Trophoblast cell (in vitro differentiated cells and primary cell): ENCODE measurements around the gene TRIM3.

Experiments used
- DNase-seq, 2 donors: peaks; one replicate each; pipeline ENCODE4 v3.0.0-alpha.2; 2016
- H2AFZ ChIP-seq: 2 replicates; pipeline ENCODE4 v1.6.1; 2013; ENCODE audit warnings: low read length, moderate library complexity, mild to moderate bottlenecking; ENCODE audit not compliant: insufficient read depth, poor library complexity
- H2AK5ac ChIP-seq: 2 replicates; pipeline ENCODE4 v1.6.1; 2013; ENCODE audit warnings: mild to moderate bottlenecking, low read length
- H2BK120ac ChIP-seq: 2 replicates; pipeline ENCODE4 v1.6.1; 2013; ENCODE audit warnings: low read length, mild to moderate bottlenecking, moderate library complexity; ENCODE audit not compliant: insufficient read depth, poor library complexity
- H2BK12ac ChIP-seq: 2 replicates; pipeline ENCODE4 v1.6.1; 2013; ENCODE audit warnings: mild to moderate bottlenecking, low read length, moderate library complexity
- H2BK5ac ChIP-seq: 2 replicates; pipeline ENCODE4 v1.6.1; 2013; ENCODE audit warnings: low read length, low read depth, moderate library complexity, mild to moderate bottlenecking; ENCODE audit not compliant: poor library complexity
- H3K14ac ChIP-seq: 2 replicates; pipeline ENCODE4 v1.6.1; 2013; ENCODE audit warnings: mild to moderate bottlenecking, low read length
- H3K18ac ChIP-seq: 2 replicates; pipeline ENCODE4 v1.6.1; 2013; ENCODE audit warnings: mild to moderate bottlenecking, low read length
- H3K23ac ChIP-seq: 2 replicates; pipeline ENCODE4 v1.6.1; 2013; ENCODE audit warnings: low read length
- H3K27ac ChIP-seq: 2 replicates; pipeline ENCODE4 v1.5.1; 2013; ENCODE audit warnings: low read depth, mild to moderate bottlenecking, inconsistent platforms, low read length, moderate library complexity
- H3K27me3 ChIP-seq: 2 replicates; pipeline ENCODE4 v1.6.1; 2013; ENCODE audit warnings: inconsistent platforms, mild to moderate bottlenecking, low read length, moderate library complexity; ENCODE audit not compliant: insufficient read depth
- H3K36me3 ChIP-seq, 2 experiments: 1 replicate in 1 of 2; 2 replicates in 1 of 2; pipeline ENCODE4 v1.6.1; 2013; ENCODE audit warnings: low read length in 2 of 2, mild to moderate bottlenecking in 2 of 2, moderate library complexity in 1 of 2; ENCODE audit not compliant: insufficient read depth in 2 of 2, control insufficient read depth in 1 of 2
- H3K4ac ChIP-seq: 2 replicates; pipeline ENCODE4 v1.6.1; 2013; ENCODE audit warnings: low read depth, mild to moderate bottlenecking, low read length, moderate library complexity
- H3K4me1 ChIP-seq, 2 experiments: 1 replicate in 1 of 2; 2 replicates in 1 of 2; pipeline ENCODE4 v1.6.1; 2013; ENCODE audit warnings: low read length in 2 of 2, mild to moderate bottlenecking in 2 of 2, moderate library complexity in 1 of 2; ENCODE audit not compliant: insufficient read depth in 2 of 2, control insufficient read depth in 1 of 2
- H3K4me2 ChIP-seq: 2 replicates; pipeline ENCODE4 v1.6.1; 2013; ENCODE audit warnings: inconsistent platforms, mild to moderate bottlenecking, low read length, moderate library complexity
- H3K4me3 ChIP-seq: 2 replicates; pipeline ENCODE4 v1.5.1; 2013; ENCODE audit warnings: mild to moderate bottlenecking, low read depth, low read length, inconsistent platforms
- H3K79me1 ChIP-seq: one replicate; pipeline ENCODE4 v1.6.1; 2013; ENCODE audit warnings: low read length
- H3K79me2 ChIP-seq: 2 replicates; pipeline ENCODE4 v1.6.1; 2013; ENCODE audit warnings: low read length, mild to moderate bottlenecking; ENCODE audit not compliant: control insufficient read depth, insufficient read depth, poor library complexity
- H3K9ac ChIP-seq: 2 replicates; pipeline ENCODE4 v1.6.1; 2013; ENCODE audit warnings: mild to moderate bottlenecking, low read length
- H3K9me3 ChIP-seq: 2 replicates; pipeline ENCODE4 v1.6.1; 2013; ENCODE audit warnings: low read depth, mild to moderate bottlenecking, control low read depth, inconsistent platforms, low read length; ENCODE audit not compliant: insufficient read depth
- H4K12ac ChIP-seq: 2 replicates; pipeline ENCODE4 v1.6.1; 2013; ENCODE audit warnings: low read depth, mild to moderate bottlenecking, low read length, moderate library complexity
- H4K8ac ChIP-seq: 2 replicates; pipeline ENCODE4 v1.6.1; 2013; ENCODE audit warnings: low read depth, mild to moderate bottlenecking, low read length, moderate library complexity
- H4K91ac ChIP-seq: one replicate; pipeline ENCODE4 v1.6.1; 2013; ENCODE audit warnings: low read depth, mild to moderate bottlenecking, low read length, moderate library complexity
- WGBS: extraction: QIAGEN DNeasy Blood & Tissue Kit; methylation state at CpG from one replicate; pipeline ENCODE4 v1.1.7; 2013; ENCODE audit warnings: missing lambda C conversion rate; ENCODE audit not compliant: insufficient read length, insufficient coverage; ENCODE audit errors: extremely low coverage; 5-methylcytosine and 5-hydroxymethylcytosine counted together

The TRIM3 gene

GRCh38 chr11:6468712-6469495, 4.8 kb downstream of the TRIM3 start:
- no peak overlapping the region for H2BK120ac ChIP-seq
- no peak overlapping the region for H3K14ac ChIP-seq
- H3K4ac ChIP-seq: no peak overlapping the region
- peaks cover 5 to 13% of the 10 kb centered on the region in 2 experiments for H3K4me1 ChIP-seq
- no peak overlapping the region for H2BK5ac ChIP-seq
- no peaks in the 10 kb centered on the region for H3K27me3 ChIP-seq
- no peak overlapping the region for H3K18ac ChIP-seq
- no peak overlapping the region for H4K91ac ChIP-seq
- no peak overlapping the region for H3K4me2 ChIP-seq
- no peak overlapping the region for H2AK5ac ChIP-seq
- H3K79me2 ChIP-seq: peaks cover 4% of the 10 kb centered on the region
- no peak overlapping the region for H3K4me3 ChIP-seq
- H3K36me3 ChIP-seq: peaks cover 0 to 6% of the 10 kb centered on the region in 2 experiments
- H3K27ac ChIP-seq: no peak overlapping the region
- DNase-seq: peak; percentile 56 to 67
- H2BK12ac ChIP-seq: no peak overlapping the region
- H2AFZ ChIP-seq: no peak overlapping the region
- no peak overlapping the region for H3K9ac ChIP-seq
- no peaks in the 10 kb centered on the region for H3K9me3 ChIP-seq
- peak overlapping the region; percentile 13 for H4K8ac ChIP-seq
- WGBS: no CpG with 5 or more reads among the region's 6 CpGs
- H3K79me1 ChIP-seq: peaks cover 6% of the 10 kb centered on the region
- no peak overlapping the region for H3K23ac ChIP-seq
- H4K12ac ChIP-seq: no peak overlapping the region

GRCh38 chr11:6459099-6459450, 14.7 kb downstream of the TRIM3 start:
- WGBS: no CpG with 5 or more reads among the region's 1 CpG
- Histone ChIP-seq H3K27me3 (no peaks in the 10 kb centered on the region), H3K9me3 (peaks cover 3% of the 10 kb centered on the region), H3K4me1 (peaks cover 0 to 3% of the 10 kb centered on the region in 2 experiments), H2BK120ac (no peak overlapping the region), H3K4me3 (no peak overlapping the region), H4K12ac (no peak overlapping the region), H2AK5ac (no peak overlapping the region), H2AFZ (no peak overlapping the region), H3K79me1 (no peaks in the 10 kb centered on the region), H3K36me3 (peaks cover 27 to 35% of the 10 kb centered on the region in 2 experiments), H2BK12ac (no peak overlapping the region), H4K91ac (no peak overlapping the region), H3K4ac (no peak overlapping the region), H3K23ac (no peak overlapping the region), H3K79me2 (no peaks in the 10 kb centered on the region), H4K8ac (no peak overlapping the region), H3K27ac (no peak overlapping the region), H2BK5ac (no peak overlapping the region), H3K4me2 (no peak overlapping the region), H3K14ac (no peak overlapping the region), H3K18ac (no peak overlapping the region), H3K9ac (no peak overlapping the region)
- no peak for DNase-seq

GRCh38 chr11:6458352-6459098, 15.2 kb downstream of the TRIM3 start:
- no peak overlapping the region for H4K12ac ChIP-seq
- peaks cover 0 to 3% of the 10 kb centered on the region in 2 experiments for H3K4me1 ChIP-seq
- H3K4me2 ChIP-seq: no peak overlapping the region
- no peak overlapping the region for H3K4me3 ChIP-seq
- H3K14ac ChIP-seq: no peak overlapping the region
- H2BK120ac ChIP-seq: no peak overlapping the region
- no peaks in the 10 kb centered on the region for H3K79me2 ChIP-seq
- no peaks in the 10 kb centered on the region for H3K27me3 ChIP-seq
- no peak overlapping the region for H4K91ac ChIP-seq
- H3K9me3 ChIP-seq: peaks cover 3% of the 10 kb centered on the region
- H3K79me1 ChIP-seq: no peaks in the 10 kb centered on the region
- H3K36me3 ChIP-seq: peaks cover 27 to 35% of the 10 kb centered on the region in 2 experiments
- no peak overlapping the region for H2AK5ac ChIP-seq
- no peak for DNase-seq
- H3K18ac ChIP-seq: no peak overlapping the region
- no peak overlapping the region for H2AFZ ChIP-seq
- no peak overlapping the region for H4K8ac ChIP-seq
- WGBS: no CpG with 5 or more reads among the region's 2 CpGs
- H3K9ac ChIP-seq: no peak overlapping the region
- no peak overlapping the region for H2BK5ac ChIP-seq
- no peak overlapping the region for H3K4ac ChIP-seq
- H3K27ac ChIP-seq: no peak overlapping the region
- no peak overlapping the region for H3K23ac ChIP-seq
- H2BK12ac ChIP-seq: no peak overlapping the region

GRCh38 chr11:6457581-6458320, 16.0 kb downstream of the TRIM3 start:
- Histone ChIP-seq H3K4me1 (peaks cover 0 to 3% of the 10 kb centered on the region in 2 experiments), H2BK12ac (no peak overlapping the region), H3K27ac (no peak overlapping the region), H3K36me3 (peaks cover 25 to 32% of the 10 kb centered on the region in 2 experiments), H2AK5ac (no peak overlapping the region), H3K27me3 (no peaks in the 10 kb centered on the region), H4K91ac (no peak overlapping the region), H3K79me1 (no peaks in the 10 kb centered on the region), H2BK120ac (no peak overlapping the region), H3K18ac (no peak overlapping the region), H3K4me2 (no peak overlapping the region), H3K23ac (no peak overlapping the region), H3K9ac (no peak overlapping the region), H3K79me2 (no peaks in the 10 kb centered on the region), H3K4ac (no peak overlapping the region), H2AFZ (no peak overlapping the region), H4K8ac (no peak overlapping the region), H3K9me3 (peaks cover 3% of the 10 kb centered on the region), H3K4me3 (no peak overlapping the region), H2BK5ac (no peak overlapping the region), H4K12ac (no peak overlapping the region), H3K14ac (no peak overlapping the region)
- WGBS: no CpG with 5 or more reads among the region's 26 CpGs
- no peak for DNase-seq
